Liver (tissue), 3 donors: ENCODE data around the gene CNST.

Source experiments
- GABPA ChIP-seq, 2 donors: IDR thresholded peaks in 1 of 2; conservative IDR thresholded peaks in 1 of 2; 2 replicates each; pipeline ENCODE4 v1.6.1; 2016; ENCODE audit warnings: antibody characterized with exemption in 2 of 2, mild to moderate bottlenecking in 1 of 2, moderate library complexity in 1 of 2
- JUND ChIP-seq, 2 donors: IDR thresholded peaks; 2 replicates each; pipeline ENCODE4 v1.6.1; 2016; ENCODE audit warnings: antibody characterized with exemption in 2 of 2
- TAF1 ChIP-seq: conservative IDR thresholded peaks from 2 replicates; pipeline ENCODE4 v1.6.1; 2016; ENCODE audit warnings: antibody characterized with exemption, mild to moderate bottlenecking
- TF ChIP-seq, protein P1 (sequence below): IDR thresholded peaks from 2 replicates; pipeline ENCODE4 v1.6.1; 2016; ENCODE audit warnings: antibody characterized with exemption, mild to moderate bottlenecking
- TF ChIP-seq, protein P2 (sequence below): fragments of 150-350 bp; IDR thresholded peaks from 2 replicates; pipeline ENCODE4 v1.5.1; 2017; ENCODE audit warnings: improper control_type of control experiment, low read depth, low read length; ENCODE audit not compliant: missing input control
- TF ChIP-seq, protein P3 (sequence below): IDR thresholded peaks from 2 replicates; pipeline ENCODE4 v1.6.1; 2016; ENCODE audit warnings: antibody characterized with exemption
- donor health status: healthy.
- donor health status: healthy.

DNA sequence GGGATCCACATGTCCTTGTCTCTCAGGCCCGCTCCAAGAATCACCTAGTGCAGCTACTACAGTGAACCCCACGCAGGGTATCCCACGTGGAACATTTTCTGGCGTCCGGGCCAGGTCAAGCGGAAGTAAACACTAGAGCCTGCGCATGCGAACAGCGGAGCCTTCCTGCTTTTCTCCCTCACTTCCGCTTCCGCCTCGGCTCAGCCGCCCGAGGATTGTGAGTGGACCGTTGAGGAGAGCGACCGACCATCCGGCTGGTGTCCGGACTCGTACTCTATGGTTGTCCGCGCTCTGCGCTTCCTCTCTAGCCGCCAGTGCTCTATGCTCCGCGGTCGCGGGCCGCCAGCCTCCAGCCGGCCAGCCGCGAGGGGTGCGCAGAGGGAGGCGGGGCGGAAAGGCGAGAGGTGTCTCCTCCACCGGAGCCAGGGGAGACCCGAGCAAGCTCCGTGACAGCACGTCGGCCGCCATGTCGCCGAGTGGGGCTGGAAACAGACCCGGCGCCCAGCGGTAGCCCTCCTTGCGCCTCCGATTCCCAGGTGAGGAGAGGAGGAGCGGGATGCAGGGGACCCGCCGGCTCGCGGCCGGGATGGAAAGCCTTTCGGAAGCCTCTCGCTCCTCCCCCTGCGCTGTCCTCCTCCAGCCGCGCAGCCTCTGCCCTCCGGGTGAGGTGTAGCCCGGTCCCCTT, at the start of gene CNST, which contains the start of gene TFB2M:
- TF ChIP-seq, protein P1, sequence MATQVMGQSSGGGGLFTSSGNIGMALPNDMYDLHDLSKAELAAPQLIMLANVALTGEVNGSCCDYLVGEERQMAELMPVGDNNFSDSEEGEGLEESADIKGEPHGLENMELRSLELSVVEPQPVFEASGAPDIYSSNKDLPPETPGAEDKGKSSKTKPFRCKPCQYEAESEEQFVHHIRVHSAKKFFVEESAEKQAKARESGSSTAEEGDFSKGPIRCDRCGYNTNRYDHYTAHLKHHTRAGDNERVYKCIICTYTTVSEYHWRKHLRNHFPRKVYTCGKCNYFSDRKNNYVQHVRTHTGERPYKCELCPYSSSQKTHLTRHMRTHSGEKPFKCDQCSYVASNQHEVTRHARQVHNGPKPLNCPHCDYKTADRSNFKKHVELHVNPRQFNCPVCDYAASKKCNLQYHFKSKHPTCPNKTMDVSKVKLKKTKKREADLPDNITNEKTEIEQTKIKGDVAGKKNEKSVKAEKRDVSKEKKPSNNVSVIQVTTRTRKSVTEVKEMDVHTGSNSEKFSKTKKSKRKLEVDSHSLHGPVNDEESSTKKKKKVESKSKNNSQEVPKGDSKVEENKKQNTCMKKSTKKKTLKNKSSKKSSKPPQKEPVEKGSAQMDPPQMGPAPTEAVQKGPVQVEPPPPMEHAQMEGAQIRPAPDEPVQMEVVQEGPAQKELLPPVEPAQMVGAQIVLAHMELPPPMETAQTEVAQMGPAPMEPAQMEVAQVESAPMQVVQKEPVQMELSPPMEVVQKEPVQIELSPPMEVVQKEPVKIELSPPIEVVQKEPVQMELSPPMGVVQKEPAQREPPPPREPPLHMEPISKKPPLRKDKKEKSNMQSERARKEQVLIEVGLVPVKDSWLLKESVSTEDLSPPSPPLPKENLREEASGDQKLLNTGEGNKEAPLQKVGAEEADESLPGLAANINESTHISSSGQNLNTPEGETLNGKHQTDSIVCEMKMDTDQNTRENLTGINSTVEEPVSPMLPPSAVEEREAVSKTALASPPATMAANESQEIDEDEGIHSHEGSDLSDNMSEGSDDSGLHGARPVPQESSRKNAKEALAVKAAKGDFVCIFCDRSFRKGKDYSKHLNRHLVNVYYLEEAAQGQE, result peak; percentile 84
- TF ChIP-seq, protein P2, sequence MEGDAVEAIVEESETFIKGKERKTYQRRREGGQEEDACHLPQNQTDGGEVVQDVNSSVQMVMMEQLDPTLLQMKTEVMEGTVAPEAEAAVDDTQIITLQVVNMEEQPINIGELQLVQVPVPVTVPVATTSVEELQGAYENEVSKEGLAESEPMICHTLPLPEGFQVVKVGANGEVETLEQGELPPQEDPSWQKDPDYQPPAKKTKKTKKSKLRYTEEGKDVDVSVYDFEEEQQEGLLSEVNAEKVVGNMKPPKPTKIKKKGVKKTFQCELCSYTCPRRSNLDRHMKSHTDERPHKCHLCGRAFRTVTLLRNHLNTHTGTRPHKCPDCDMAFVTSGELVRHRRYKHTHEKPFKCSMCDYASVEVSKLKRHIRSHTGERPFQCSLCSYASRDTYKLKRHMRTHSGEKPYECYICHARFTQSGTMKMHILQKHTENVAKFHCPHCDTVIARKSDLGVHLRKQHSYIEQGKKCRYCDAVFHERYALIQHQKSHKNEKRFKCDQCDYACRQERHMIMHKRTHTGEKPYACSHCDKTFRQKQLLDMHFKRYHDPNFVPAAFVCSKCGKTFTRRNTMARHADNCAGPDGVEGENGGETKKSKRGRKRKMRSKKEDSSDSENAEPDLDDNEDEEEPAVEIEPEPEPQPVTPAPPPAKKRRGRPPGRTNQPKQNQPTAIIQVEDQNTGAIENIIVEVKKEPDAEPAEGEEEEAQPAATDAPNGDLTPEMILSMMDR, result no peak
- TF ChIP-seq, protein P3, sequence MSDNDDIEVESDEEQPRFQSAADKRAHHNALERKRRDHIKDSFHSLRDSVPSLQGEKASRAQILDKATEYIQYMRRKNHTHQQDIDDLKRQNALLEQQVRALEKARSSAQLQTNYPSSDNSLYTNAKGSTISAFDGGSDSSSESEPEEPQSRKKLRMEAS, result peak; percentile 98
- TF ChIP-seq JUND (IDR thresholded peaks at IDR 0.05) (peak in 1 of 2 donors; percentile 8), GABPA (IDR thresholded peaks at IDR 0.05 in 1 of 2, conservative IDR thresholded peaks at IDR 0.05 in 1 of 2) (peak; percentile 97 to 99), TAF1 (peak; percentile 93)
